ENCODE data around the gene MED28.

MED28 gene

GRCh38 chr4:17584521-17585213 lies 29.8 kb upstream of the MED28 start:
- no peaks in the 10 kb centered on the region for H3K9me3 ChIP-seq (ENCODE audit: control insufficient read depth, insufficient read depth, low read length)
- no peak overlapping the region for H3K9ac ChIP-seq (ENCODE audit: low read depth, low read length)
- H3K4me3 ChIP-seq (ENCODE audit: low read depth, low read length) = no peak overlapping the region
- H3K27me3 ChIP-seq (ENCODE audit: control insufficient read depth, insufficient read depth, low read length) = no peaks in the 10 kb centered on the region
- H3K4me1 ChIP-seq (ENCODE audit: control insufficient read depth, insufficient read depth, low read length) = no peaks in the 10 kb centered on the region
- peaks cover 24% of the 10 kb centered on the region for H3K36me3 ChIP-seq (ENCODE audit: control insufficient read depth, insufficient read depth, low read length)

- peaks cover 21% of the 10 kb centered on the region for H3K36me3 ChIP-seq (ENCODE audit: control insufficient read depth, insufficient read depth, low read length)
Measured at GRCh38 chr4:17587094-17587822, 27.2 kb upstream of the MED28 start.

GRCh38 chr4:17589355-17589754 lies 25.1 kb upstream of the MED28 start:
- H3K9ac ChIP-seq (ENCODE audit: low read depth, low read length) = no peak overlapping the region
- no peaks in the 10 kb centered on the region for H3K4me1 ChIP-seq (ENCODE audit: control insufficient read depth, insufficient read depth, low read length)
- H3K36me3 ChIP-seq (ENCODE audit: control insufficient read depth, insufficient read depth, low read length) = peaks cover 15% of the 10 kb centered on the region
- H3K4me3 ChIP-seq (ENCODE audit: low read depth, low read length) = no peak overlapping the region
- no peaks in the 10 kb centered on the region for H3K27me3 ChIP-seq (ENCODE audit: control insufficient read depth, insufficient read depth, low read length)
- no peaks in the 10 kb centered on the region for H3K9me3 ChIP-seq (ENCODE audit: control insufficient read depth, insufficient read depth, low read length)

More at GRCh38 chr4:17587094-17587822, 27.2 kb upstream of the MED28 start:
- Histone ChIP-seq H3K4me1 (ENCODE audit: control insufficient read depth, insufficient read depth, low read length) (no peaks in the 10 kb centered on the region), H3K27me3 (ENCODE audit: control insufficient read depth, insufficient read depth, low read length) (no peaks in the 10 kb centered on the region), H3K4me3 (ENCODE audit: low read depth, low read length) (no peak overlapping the region), H3K9me3 (ENCODE audit: control insufficient read depth, insufficient read depth, low read length) (no peaks in the 10 kb centered on the region), H3K9ac (ENCODE audit: low read depth, low read length) (no peak overlapping the region)

GRCh38 chr4:17595471-17596005 lies 18.9 kb upstream of the MED28 start:
- Histone ChIP-seq H3K9ac (ENCODE audit: low read depth, low read length) (no peak overlapping the region), H3K36me3 (ENCODE audit: control insufficient read depth, insufficient read depth, low read length) (peaks cover 24% of the 10 kb centered on the region), H3K4me3 (ENCODE audit: low read depth, low read length) (no peak overlapping the region), H3K4me1 (ENCODE audit: control insufficient read depth, insufficient read depth, low read length) (no peaks in the 10 kb centered on the region), H3K9me3 (ENCODE audit: control insufficient read depth, insufficient read depth, low read length) (no peaks in the 10 kb centered on the region), H3K27me3 (ENCODE audit: control insufficient read depth, insufficient read depth, low read length) (no peaks in the 10 kb centered on the region)

GRCh38 chr4:17597517-17597916 lies 16.9 kb upstream of the MED28 start:
- H3K9ac ChIP-seq (ENCODE audit: low read depth, low read length) = no peak overlapping the region
- H3K9me3 ChIP-seq (ENCODE audit: control insufficient read depth, insufficient read depth, low read length) = no peaks in the 10 kb centered on the region
- H3K4me3 ChIP-seq (ENCODE audit: low read depth, low read length) = no peak overlapping the region
- no peaks in the 10 kb centered on the region for H3K4me1 ChIP-seq (ENCODE audit: control insufficient read depth, insufficient read depth, low read length)
- H3K27me3 ChIP-seq (ENCODE audit: control insufficient read depth, insufficient read depth, low read length) = no peaks in the 10 kb centered on the region
- peaks cover 24% of the 10 kb centered on the region for H3K36me3 ChIP-seq (ENCODE audit: control insufficient read depth, insufficient read depth, low read length)

- Histone ChIP-seq H3K27me3 (ENCODE audit: control insufficient read depth, insufficient read depth, low read length) (no peaks in the 10 kb centered on the region), H3K9ac (ENCODE audit: low read depth, low read length) (no peak overlapping the region), H3K36me3 (ENCODE audit: control insufficient read depth, insufficient read depth, low read length) (peaks cover 25% of the 10 kb centered on the region), H3K4me3 (ENCODE audit: low read depth, low read length) (no peak overlapping the region), H3K4me1 (ENCODE audit: control insufficient read depth, insufficient read depth, low read length) (no peaks in the 10 kb centered on the region), H3K9me3 (ENCODE audit: control insufficient read depth, insufficient read depth, low read length) (no peaks in the 10 kb centered on the region)
Measured at GRCh38 chr4:17599826-17600225, 14.6 kb upstream of the MED28 start.

GRCh38 chr4:17605236-17605635 lies 9.2 kb upstream of the MED28 start:
- no peak overlapping the region for H3K9ac ChIP-seq (ENCODE audit: low read depth, low read length)

GRCh38 chr4:17613761-17614415 lies 553 bp upstream of the MED28 start:
- H3K4me1 ChIP-seq (ENCODE audit: control insufficient read depth, insufficient read depth, low read length) = no peaks in the 10 kb centered on the region
- no peaks in the 10 kb centered on the region for H3K27me3 ChIP-seq (ENCODE audit: control insufficient read depth, insufficient read depth, low read length)
- H3K4me3 ChIP-seq (ENCODE audit: low read depth, low read length) = peak overlapping the region; percentile 99
- H3K9ac ChIP-seq (ENCODE audit: low read depth, low read length) = no peak overlapping the region
- H3K9me3 ChIP-seq (ENCODE audit: control insufficient read depth, insufficient read depth, low read length) = no peaks in the 10 kb centered on the region
- peaks cover 10% of the 10 kb centered on the region for H3K36me3 ChIP-seq (ENCODE audit: control insufficient read depth, insufficient read depth, low read length)

More at GRCh38 chr4:17605236-17605635, 9.2 kb upstream of the MED28 start:
- H3K4me3 ChIP-seq (ENCODE audit: low read depth, low read length) = no peak overlapping the region
- no peaks in the 10 kb centered on the region for H3K4me1 ChIP-seq (ENCODE audit: control insufficient read depth, insufficient read depth, low read length)
- peaks cover 6% of the 10 kb centered on the region for H3K36me3 ChIP-seq (ENCODE audit: control insufficient read depth, insufficient read depth, low read length)
- H3K9me3 ChIP-seq (ENCODE audit: control insufficient read depth, insufficient read depth, low read length) = no peaks in the 10 kb centered on the region
- no peaks in the 10 kb centered on the region for H3K27me3 ChIP-seq (ENCODE audit: control insufficient read depth, insufficient read depth, low read length)

GRCh38 chr4:17616283-17616682 lies 1.8 kb downstream of the MED28 start:
- Histone ChIP-seq H3K9ac (ENCODE audit: low read depth, low read length) (no peak overlapping the region), H3K36me3 (ENCODE audit: control insufficient read depth, insufficient read depth, low read length) (peaks cover 19% of the 10 kb centered on the region), H3K4me3 (ENCODE audit: low read depth, low read length) (no peak overlapping the region), H3K4me1 (ENCODE audit: control insufficient read depth, insufficient read depth, low read length) (no peaks in the 10 kb centered on the region), H3K27me3 (ENCODE audit: control insufficient read depth, insufficient read depth, low read length) (no peaks in the 10 kb centered on the region), H3K9me3 (ENCODE audit: control insufficient read depth, insufficient read depth, low read length) (no peaks in the 10 kb centered on the region)

GRCh38 chr4:17618926-17619325 lies 4.5 kb downstream of the MED28 start:
- H3K9me3 ChIP-seq (ENCODE audit: control insufficient read depth, insufficient read depth, low read length) = no peaks in the 10 kb centered on the region
- no peak overlapping the region for H3K4me3 ChIP-seq (ENCODE audit: low read depth, low read length)
- no peaks in the 10 kb centered on the region for H3K27me3 ChIP-seq (ENCODE audit: control insufficient read depth, insufficient read depth, low read length)
- H3K36me3 ChIP-seq (ENCODE audit: control insufficient read depth, insufficient read depth, low read length) = peaks cover 40% of the 10 kb centered on the region
- no peaks in the 10 kb centered on the region for H3K4me1 ChIP-seq (ENCODE audit: control insufficient read depth, insufficient read depth, low read length)
- H3K9ac ChIP-seq (ENCODE audit: low read depth, low read length) = no peak overlapping the region

- no peak overlapping the region for H3K9ac ChIP-seq (ENCODE audit: low read depth, low read length)
Measured at GRCh38 chr4:17619416-17620105, 5.1 kb downstream of the MED28 start.

More at GRCh38 chr4:17619416-17620105, 5.1 kb downstream of the MED28 start:
- Histone ChIP-seq H3K27me3 (ENCODE audit: control insufficient read depth, insufficient read depth, low read length) (no peaks in the 10 kb centered on the region), H3K4me3 (ENCODE audit: low read depth, low read length) (no peak overlapping the region), H3K36me3 (ENCODE audit: control insufficient read depth, insufficient read depth, low read length) (peaks cover 44% of the 10 kb centered on the region), H3K9me3 (ENCODE audit: control insufficient read depth, insufficient read depth, low read length) (no peaks in the 10 kb centered on the region), H3K4me1 (ENCODE audit: control insufficient read depth, insufficient read depth, low read length) (no peaks in the 10 kb centered on the region)

All from iPS-15b (cell line).